ENCODE measurements around the gene LRP2. TPM values are rescaled to one million over a fixed set of nuclear protein-coding genes. Genes with fewer than 3 reads are reported as not detected.

LRP2 gene
- total and polyA plus RNA-seq, 2 of the 8 experiments (the other 6 are each of a cell fraction or from before 2014, with no cell fraction given), result 2.0 to 2.9 TPM

DNA sequence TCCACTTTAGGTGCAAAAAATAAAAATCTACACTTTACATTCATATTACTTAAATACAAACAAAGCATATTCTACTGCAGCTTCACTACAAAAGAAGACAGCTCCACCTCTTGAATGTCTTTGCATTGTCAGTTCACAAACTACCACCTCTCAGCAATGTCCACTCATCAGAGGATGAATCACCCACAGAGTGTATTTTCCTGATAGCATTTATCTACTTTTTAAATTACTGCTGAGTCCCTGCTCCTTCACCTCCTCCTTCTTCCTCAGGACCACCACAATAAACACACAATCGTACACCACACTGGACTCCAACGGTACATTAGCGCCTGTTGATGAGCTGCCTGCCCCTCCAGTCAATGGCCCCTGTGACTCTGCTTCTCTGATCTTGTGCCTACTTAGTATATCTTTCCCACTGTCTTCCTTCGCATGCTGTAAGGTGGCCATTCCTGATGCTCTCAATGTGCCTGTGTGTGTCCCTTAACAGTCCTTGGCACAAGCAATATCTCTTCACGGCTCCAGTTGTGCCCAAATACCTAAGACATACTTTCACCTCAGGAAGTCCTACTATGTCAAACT lies 172.0 kb downstream of the LRP2 start (continued):
- TF ChIP-seq, protein P1, sequence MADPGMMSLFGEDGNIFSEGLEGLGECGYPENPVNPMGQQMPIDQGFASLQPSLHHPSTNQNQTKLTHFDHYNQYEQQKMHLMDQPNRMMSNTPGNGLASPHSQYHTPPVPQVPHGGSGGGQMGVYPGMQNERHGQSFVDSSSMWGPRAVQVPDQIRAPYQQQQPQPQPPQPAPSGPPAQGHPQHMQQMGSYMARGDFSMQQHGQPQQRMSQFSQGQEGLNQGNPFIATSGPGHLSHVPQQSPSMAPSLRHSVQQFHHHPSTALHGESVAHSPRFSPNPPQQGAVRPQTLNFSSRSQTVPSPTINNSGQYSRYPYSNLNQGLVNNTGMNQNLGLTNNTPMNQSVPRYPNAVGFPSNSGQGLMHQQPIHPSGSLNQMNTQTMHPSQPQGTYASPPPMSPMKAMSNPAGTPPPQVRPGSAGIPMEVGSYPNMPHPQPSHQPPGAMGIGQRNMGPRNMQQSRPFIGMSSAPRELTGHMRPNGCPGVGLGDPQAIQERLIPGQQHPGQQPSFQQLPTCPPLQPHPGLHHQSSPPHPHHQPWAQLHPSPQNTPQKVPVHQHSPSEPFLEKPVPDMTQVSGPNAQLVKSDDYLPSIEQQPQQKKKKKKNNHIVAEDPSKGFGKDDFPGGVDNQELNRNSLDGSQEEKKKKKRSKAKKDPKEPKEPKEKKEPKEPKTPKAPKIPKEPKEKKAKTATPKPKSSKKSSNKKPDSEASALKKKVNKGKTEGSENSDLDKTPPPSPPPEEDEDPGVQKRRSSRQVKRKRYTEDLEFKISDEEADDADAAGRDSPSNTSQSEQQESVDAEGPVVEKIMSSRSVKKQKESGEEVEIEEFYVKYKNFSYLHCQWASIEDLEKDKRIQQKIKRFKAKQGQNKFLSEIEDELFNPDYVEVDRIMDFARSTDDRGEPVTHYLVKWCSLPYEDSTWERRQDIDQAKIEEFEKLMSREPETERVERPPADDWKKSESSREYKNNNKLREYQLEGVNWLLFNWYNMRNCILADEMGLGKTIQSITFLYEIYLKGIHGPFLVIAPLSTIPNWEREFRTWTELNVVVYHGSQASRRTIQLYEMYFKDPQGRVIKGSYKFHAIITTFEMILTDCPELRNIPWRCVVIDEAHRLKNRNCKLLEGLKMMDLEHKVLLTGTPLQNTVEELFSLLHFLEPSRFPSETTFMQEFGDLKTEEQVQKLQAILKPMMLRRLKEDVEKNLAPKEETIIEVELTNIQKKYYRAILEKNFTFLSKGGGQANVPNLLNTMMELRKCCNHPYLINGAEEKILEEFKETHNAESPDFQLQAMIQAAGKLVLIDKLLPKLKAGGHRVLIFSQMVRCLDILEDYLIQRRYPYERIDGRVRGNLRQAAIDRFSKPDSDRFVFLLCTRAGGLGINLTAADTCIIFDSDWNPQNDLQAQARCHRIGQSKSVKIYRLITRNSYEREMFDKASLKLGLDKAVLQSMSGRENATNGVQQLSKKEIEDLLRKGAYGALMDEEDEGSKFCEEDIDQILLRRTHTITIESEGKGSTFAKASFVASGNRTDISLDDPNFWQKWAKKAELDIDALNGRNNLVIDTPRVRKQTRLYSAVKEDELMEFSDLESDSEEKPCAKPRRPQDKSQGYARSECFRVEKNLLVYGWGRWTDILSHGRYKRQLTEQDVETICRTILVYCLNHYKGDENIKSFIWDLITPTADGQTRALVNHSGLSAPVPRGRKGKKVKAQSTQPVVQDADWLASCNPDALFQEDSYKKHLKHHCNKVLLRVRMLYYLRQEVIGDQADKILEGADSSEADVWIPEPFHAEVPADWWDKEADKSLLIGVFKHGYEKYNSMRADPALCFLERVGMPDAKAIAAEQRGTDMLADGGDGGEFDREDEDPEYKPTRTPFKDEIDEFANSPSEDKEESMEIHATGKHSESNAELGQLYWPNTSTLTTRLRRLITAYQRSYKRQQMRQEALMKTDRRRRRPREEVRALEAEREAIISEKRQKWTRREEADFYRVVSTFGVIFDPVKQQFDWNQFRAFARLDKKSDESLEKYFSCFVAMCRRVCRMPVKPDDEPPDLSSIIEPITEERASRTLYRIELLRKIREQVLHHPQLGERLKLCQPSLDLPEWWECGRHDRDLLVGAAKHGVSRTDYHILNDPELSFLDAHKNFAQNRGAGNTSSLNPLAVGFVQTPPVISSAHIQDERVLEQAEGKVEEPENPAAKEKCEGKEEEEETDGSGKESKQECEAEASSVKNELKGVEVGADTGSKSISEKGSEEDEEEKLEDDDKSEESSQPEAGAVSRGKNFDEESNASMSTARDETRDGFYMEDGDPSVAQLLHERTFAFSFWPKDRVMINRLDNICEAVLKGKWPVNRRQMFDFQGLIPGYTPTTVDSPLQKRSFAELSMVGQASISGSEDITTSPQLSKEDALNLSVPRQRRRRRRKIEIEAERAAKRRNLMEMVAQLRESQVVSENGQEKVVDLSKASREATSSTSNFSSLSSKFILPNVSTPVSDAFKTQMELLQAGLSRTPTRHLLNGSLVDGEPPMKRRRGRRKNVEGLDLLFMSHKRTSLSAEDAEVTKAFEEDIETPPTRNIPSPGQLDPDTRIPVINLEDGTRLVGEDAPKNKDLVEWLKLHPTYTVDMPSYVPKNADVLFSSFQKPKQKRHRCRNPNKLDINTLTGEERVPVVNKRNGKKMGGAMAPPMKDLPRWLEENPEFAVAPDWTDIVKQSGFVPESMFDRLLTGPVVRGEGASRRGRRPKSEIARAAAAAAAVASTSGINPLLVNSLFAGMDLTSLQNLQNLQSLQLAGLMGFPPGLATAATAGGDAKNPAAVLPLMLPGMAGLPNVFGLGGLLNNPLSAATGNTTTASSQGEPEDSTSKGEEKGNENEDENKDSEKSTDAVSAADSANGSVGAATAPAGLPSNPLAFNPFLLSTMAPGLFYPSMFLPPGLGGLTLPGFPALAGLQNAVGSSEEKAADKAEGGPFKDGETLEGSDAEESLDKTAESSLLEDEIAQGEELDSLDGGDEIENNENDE (IDR thresholded peaks at IDR 0.05; ENCODE audit: insufficient replicate concordance, low read length), result no peak
- TF ChIP-seq, protein P2, sequence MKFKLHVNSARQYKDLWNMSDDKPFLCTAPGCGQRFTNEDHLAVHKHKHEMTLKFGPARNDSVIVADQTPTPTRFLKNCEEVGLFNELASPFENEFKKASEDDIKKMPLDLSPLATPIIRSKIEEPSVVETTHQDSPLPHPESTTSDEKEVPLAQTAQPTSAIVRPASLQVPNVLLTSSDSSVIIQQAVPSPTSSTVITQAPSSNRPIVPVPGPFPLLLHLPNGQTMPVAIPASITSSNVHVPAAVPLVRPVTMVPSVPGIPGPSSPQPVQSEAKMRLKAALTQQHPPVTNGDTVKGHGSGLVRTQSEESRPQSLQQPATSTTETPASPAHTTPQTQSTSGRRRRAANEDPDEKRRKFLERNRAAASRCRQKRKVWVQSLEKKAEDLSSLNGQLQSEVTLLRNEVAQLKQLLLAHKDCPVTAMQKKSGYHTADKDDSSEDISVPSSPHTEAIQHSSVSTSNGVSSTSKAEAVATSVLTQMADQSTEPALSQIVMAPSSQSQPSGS (IDR thresholded peaks at IDR 0.05; ENCODE audit: low read length), result no peak

All from H1 (cell line).